GM23338 (cell line): Measurements from ENCODE around the gene GALNT6. TPM values are rescaled to one million over a fixed set of nuclear protein-coding genes. Genes with fewer than 3 reads are reported as not detected.

ENCODE experiments used
- ATAC-seq: fragments of 200-7000 bp; cut with Tn5 transposase; 3 replicates; pipeline ENCODE4 v1.9.1; 2020
- DNase-seq: peaks from one replicate; pipeline ENCODE4 v3.0.0-alpha.2; 2015; ENCODE audit warnings: low spot score
- H2AFZ ChIP-seq: fragments of 200-600 bp; sonication (generic); 2 replicates; pipeline ENCODE4 v1.8.0; 2016; ENCODE audit warnings: antibody characterized with exemption, mild to moderate bottlenecking, moderate library complexity
- H3F3A ChIP-seq: fragments of 200-600 bp; sonication (generic); replicated peaks from 2 replicates; pipeline ENCODE4 v1.8.0; 2017; ENCODE audit warnings: antibody characterized with exemption, mixed run types, low read depth
- H3K27ac ChIP-seq: fragments of 200-600 bp; sonication (generic); 2 replicates; pipeline ENCODE4 v1.6.1; 2016; ENCODE audit warnings: low read depth
- H3K27me3 ChIP-seq: fragments of 200-600 bp; sonication (generic); 2 replicates; pipeline ENCODE4 v1.8.0; 2016; ENCODE audit warnings: mild to moderate bottlenecking, mixed run types, moderate library complexity; ENCODE audit not compliant: insufficient read depth
- H3K36me3 ChIP-seq: fragments of 200-600 bp; sonication (generic); 2 replicates; pipeline ENCODE4 v1.8.0; 2016; ENCODE audit warnings: mild to moderate bottlenecking; ENCODE audit not compliant: insufficient read depth
- H3K4me1 ChIP-seq: fragments of 200-600 bp; sonication (generic); 2 replicates; pipeline ENCODE4 v1.8.0; 2016; ENCODE audit warnings: mild to moderate bottlenecking, moderate library complexity; ENCODE audit not compliant: insufficient read depth
- H3K4me2 ChIP-seq: fragments of 200-600 bp; sonication (generic); 2 replicates; pipeline ENCODE4 v1.7.1; 2017; ENCODE audit warnings: mixed run types
- H3K4me3 ChIP-seq: fragments of 200-600 bp; sonication (generic); 2 replicates; pipeline ENCODE4 v1.6.1; 2016; ENCODE audit warnings: mixed run types
- H3K79me2 ChIP-seq: fragments of 200-600 bp; sonication (generic); replicated peaks from 2 replicates; pipeline ENCODE4 v1.8.0; 2017; ENCODE audit warnings: mild to moderate bottlenecking; ENCODE audit not compliant: insufficient read depth
- H3K9me2 ChIP-seq: fragments of 200-600 bp; sonication (generic); 2 replicates; pipeline ENCODE4 v1.8.0; 2017; ENCODE audit not compliant: insufficient read depth
- H4K20me1 ChIP-seq: fragments of 200-600 bp; sonication (generic); replicated peaks from 2 replicates; pipeline ENCODE4 v1.8.0; 2017; ENCODE audit warnings: mild to moderate bottlenecking; ENCODE audit not compliant: insufficient read depth
- H3K27ac Mint-ChIP-seq: 2 replicates; pipeline ENCODE4 v1.8.0; 2020; ENCODE audit warnings: inconsistent platforms, mild to moderate bottlenecking, moderate library complexity, mixed read lengths
- H3K27me3 Mint-ChIP-seq: 3 replicates; pipeline ENCODE4 v1.8.0; 2022; ENCODE audit warnings: low read depth, mild to moderate bottlenecking, moderate library complexity, mixed read lengths, inconsistent platforms; ENCODE audit not compliant: insufficient read depth, poor library complexity
- H3K36me3 Mint-ChIP-seq: 3 replicates; pipeline ENCODE4 v1.8.0; 2021; ENCODE audit warnings: low read depth, mild to moderate bottlenecking, inconsistent platforms, moderate library complexity, mixed read lengths
- H3K4me1 Mint-ChIP-seq: 3 replicates; pipeline ENCODE4 v1.8.0; 2020; ENCODE audit warnings: mild to moderate bottlenecking, inconsistent platforms, mixed read lengths
- H3K4me3 Mint-ChIP-seq: 3 replicates; pipeline ENCODE4 v1.8.0; 2021; ENCODE audit warnings: moderate library complexity, mild to moderate bottlenecking, inconsistent platforms, mixed read lengths
- H3K9me3 Mint-ChIP-seq: 3 replicates; pipeline ENCODE4 v1.8.0; 2020; ENCODE audit warnings: moderate library complexity, mild to moderate bottlenecking, inconsistent platforms, mixed read lengths
- CREB1 ChIP-seq: fragments of 250-450 bp; sonication (Bioruptor Pico); IDR thresholded peaks from 2 replicates; pipeline ENCODE4 v1.5.0; 2020; ENCODE audit warnings: low read depth, mild to moderate bottlenecking, moderate library complexity
- CTCF ChIP-seq, 2 experiments: fragments of 200-600 bp in 1 of 2; sonication (generic) in 1 of 2; conservative IDR thresholded peaks; 2 replicates each; pipeline versions ENCODE4 v1.5.1 to v1.6.1; 2016 to 2017; ENCODE audit warnings: antibody characterized with exemption in 2 of 2, low read depth in 2 of 2, mild to moderate bottlenecking in 2 of 2, moderate library complexity in 1 of 2
- ETS1 ChIP-seq: IDR thresholded peaks from 2 replicates; pipeline ENCODE4 v1.6.1; 2016; ENCODE audit warnings: antibody characterized with exemption
- EZH2 ChIP-seq: fragments of 200-600 bp; sonication (generic); IDR thresholded peaks from one replicate; pipeline ENCODE4 v1.8.0; 2017; ENCODE audit warnings: antibody characterized with exemption, mild to moderate bottlenecking, low read depth; ENCODE audit not compliant: unreplicated experiment
- EZH2phosphoT487 ChIP-seq: fragments of 200-600 bp; sonication (generic); IDR thresholded peaks from one replicate; pipeline ENCODE4 v1.8.1; 2018; ENCODE audit warnings: antibody characterized with exemption; ENCODE audit not compliant: unreplicated experiment
- JUNB ChIP-seq: IDR thresholded peaks from one replicate; pipeline ENCODE4 v1.6.1; 2016; ENCODE audit warnings: antibody characterized with exemption; ENCODE audit not compliant: unreplicated experiment
- NANOG ChIP-seq: IDR thresholded peaks from 2 replicates; pipeline ENCODE4 v1.6.1; 2016; ENCODE audit warnings: antibody characterized with exemption, borderline replicate concordance
- POLR2AphosphoS5 ChIP-seq: IDR thresholded peaks from 2 replicates; pipeline ENCODE4 v1.6.1; 2016; ENCODE audit warnings: antibody characterized with exemption, low read depth
- REST ChIP-seq: IDR thresholded peaks from one replicate; pipeline ENCODE4 v1.6.1; 2018; ENCODE audit warnings: antibody characterized with exemption; ENCODE audit not compliant: unreplicated experiment
- STAT1 ChIP-seq: IDR thresholded peaks from one replicate; pipeline ENCODE4 v1.6.1; 2016; ENCODE audit warnings: antibody characterized with exemption; ENCODE audit not compliant: unreplicated experiment
- polyA plus RNA-seq: library from polyadenylated mRNA; unstranded; fragments of >200 nt; fragmentation: Nextera tagmentation; extraction: Ambion mirVana; gene quantifications from 2 replicates; pipeline ENCODE4 v1.2.1, GENCODE V29; 2016
- total RNA-seq: library from RNA; depleted of rRNA; stranded (reverse); fragments of >200 nt; shearing (Covaris generic); gene quantifications from 2 replicates; pipeline ENCODE4 v1.2.3, GENCODE V29; 2014

The GALNT6 gene
- total and polyA plus RNA-seq, 2 experiments from 2014 or later, result 8.1 to 18.6 TPM

- no peak overlapping the region for H3K4me2 ChIP-seq
- H3F3A ChIP-seq, result no peaks in the 10 kb centered on the region
- no peaks in the 10 kb centered on the region for H3K4me1 ChIP-seq
- no peaks in the 10 kb centered on the region for H3K36me3 ChIP-seq
- H3K27me3 ChIP-seq, result no peaks in the 10 kb centered on the region
- Mint-ChIP-seq H3K36me3 (no peaks in the 10 kb centered on the region), H3K4me1 (peaks cover 16% of the 10 kb centered on the region), H3K4me3 (no peak overlapping the region), H3K27ac (no peak overlapping the region), H3K9me3 (no peaks in the 10 kb centered on the region), H3K27me3 (peaks cover 3% of the 10 kb centered on the region)
- no peaks in the 10 kb centered on the region for H4K20me1 ChIP-seq
- no peaks in the 10 kb centered on the region for H3K79me2 ChIP-seq
- no peak overlapping the region for H3K27ac ChIP-seq
- no peak overlapping the region for H3K4me3 ChIP-seq
- H3K9me2 ChIP-seq, result no peaks in the 10 kb centered on the region; the same call in 1 of the 2 replicates
- no peak for DNase-seq
- H2AFZ ChIP-seq, result peak overlapping the region; percentile 91
- ATAC-seq, result no peak
- TF ChIP-seq POLR2AphosphoS5 (no peak), STAT1 (no peak), JUNB (no peak), REST (no peak), NANOG (no peak), EZH2 (no peak), ETS1 (no peak), EZH2phosphoT487 (no peak), CREB1 (CRISPR knock-in tag) (no peak), CTCF (conservative IDR thresholded peaks at IDR 0.05; ENCODE audit: low read depth in 2 of 2) (no peak)
Measured at GRCh38 chr12:51348116-51348515, 43.1 kb downstream of the GALNT6 start.
